GM23338 (cell line): ENCODE results near the gene BANK1. TPM values are rescaled to one million over a fixed set of nuclear protein-coding genes. Genes with fewer than 3 reads are reported as not detected.

ENCODE experiments used
- ATAC-seq: fragments of 200-7000 bp; cut with Tn5 transposase; 3 replicates; pipeline ENCODE4 v1.9.1; 2020
- DNase-seq: peaks from one replicate; pipeline ENCODE4 v3.0.0-alpha.2; 2015; ENCODE audit warnings: low spot score
- H2AFZ ChIP-seq: fragments of 200-600 bp; sonication (generic); 2 replicates; pipeline ENCODE4 v1.8.0; 2016; ENCODE audit warnings: antibody characterized with exemption, mild to moderate bottlenecking, moderate library complexity
- H3F3A ChIP-seq: fragments of 200-600 bp; sonication (generic); replicated peaks from 2 replicates; pipeline ENCODE4 v1.8.0; 2017; ENCODE audit warnings: antibody characterized with exemption, mixed run types, low read depth
- H3K27ac ChIP-seq: fragments of 200-600 bp; sonication (generic); 2 replicates; pipeline ENCODE4 v1.6.1; 2016; ENCODE audit warnings: low read depth
- H3K27me3 ChIP-seq: fragments of 200-600 bp; sonication (generic); 2 replicates; pipeline ENCODE4 v1.8.0; 2016; ENCODE audit warnings: mild to moderate bottlenecking, mixed run types, moderate library complexity; ENCODE audit not compliant: insufficient read depth
- H3K36me3 ChIP-seq: fragments of 200-600 bp; sonication (generic); 2 replicates; pipeline ENCODE4 v1.8.0; 2016; ENCODE audit warnings: mild to moderate bottlenecking; ENCODE audit not compliant: insufficient read depth
- H3K4me1 ChIP-seq: fragments of 200-600 bp; sonication (generic); 2 replicates; pipeline ENCODE4 v1.8.0; 2016; ENCODE audit warnings: mild to moderate bottlenecking, moderate library complexity; ENCODE audit not compliant: insufficient read depth
- H3K4me2 ChIP-seq: fragments of 200-600 bp; sonication (generic); 2 replicates; pipeline ENCODE4 v1.7.1; 2017; ENCODE audit warnings: mixed run types
- H3K4me3 ChIP-seq: fragments of 200-600 bp; sonication (generic); 2 replicates; pipeline ENCODE4 v1.6.1; 2016; ENCODE audit warnings: mixed run types
- H3K79me2 ChIP-seq: fragments of 200-600 bp; sonication (generic); replicated peaks from 2 replicates; pipeline ENCODE4 v1.8.0; 2017; ENCODE audit warnings: mild to moderate bottlenecking; ENCODE audit not compliant: insufficient read depth
- H3K9me2 ChIP-seq: fragments of 200-600 bp; sonication (generic); 2 replicates; pipeline ENCODE4 v1.8.0; 2017; ENCODE audit not compliant: insufficient read depth
- H4K20me1 ChIP-seq: fragments of 200-600 bp; sonication (generic); replicated peaks from 2 replicates; pipeline ENCODE4 v1.8.0; 2017; ENCODE audit warnings: mild to moderate bottlenecking; ENCODE audit not compliant: insufficient read depth
- H3K27ac Mint-ChIP-seq: 2 replicates; pipeline ENCODE4 v1.8.0; 2020; ENCODE audit warnings: inconsistent platforms, mild to moderate bottlenecking, moderate library complexity, mixed read lengths
- H3K27me3 Mint-ChIP-seq: 3 replicates; pipeline ENCODE4 v1.8.0; 2022; ENCODE audit warnings: low read depth, mild to moderate bottlenecking, moderate library complexity, mixed read lengths, inconsistent platforms; ENCODE audit not compliant: insufficient read depth, poor library complexity
- H3K36me3 Mint-ChIP-seq: 3 replicates; pipeline ENCODE4 v1.8.0; 2021; ENCODE audit warnings: low read depth, mild to moderate bottlenecking, inconsistent platforms, moderate library complexity, mixed read lengths
- H3K4me1 Mint-ChIP-seq: 3 replicates; pipeline ENCODE4 v1.8.0; 2020; ENCODE audit warnings: mild to moderate bottlenecking, inconsistent platforms, mixed read lengths
- H3K4me3 Mint-ChIP-seq: 3 replicates; pipeline ENCODE4 v1.8.0; 2021; ENCODE audit warnings: moderate library complexity, mild to moderate bottlenecking, inconsistent platforms, mixed read lengths
- H3K9me3 Mint-ChIP-seq: 3 replicates; pipeline ENCODE4 v1.8.0; 2020; ENCODE audit warnings: moderate library complexity, mild to moderate bottlenecking, inconsistent platforms, mixed read lengths
- CREB1 ChIP-seq: fragments of 250-450 bp; sonication (Bioruptor Pico); IDR thresholded peaks from 2 replicates; pipeline ENCODE4 v1.5.0; 2020; ENCODE audit warnings: low read depth, mild to moderate bottlenecking, moderate library complexity
- CTCF ChIP-seq, 2 experiments: fragments of 200-600 bp in 1 of 2; sonication (generic) in 1 of 2; conservative IDR thresholded peaks; 2 replicates each; pipeline versions ENCODE4 v1.5.1 to v1.6.1; 2016 to 2017; ENCODE audit warnings: antibody characterized with exemption in 2 of 2, low read depth in 2 of 2, mild to moderate bottlenecking in 2 of 2, moderate library complexity in 1 of 2
- ETS1 ChIP-seq: IDR thresholded peaks from 2 replicates; pipeline ENCODE4 v1.6.1; 2016; ENCODE audit warnings: antibody characterized with exemption
- EZH2 ChIP-seq: fragments of 200-600 bp; sonication (generic); IDR thresholded peaks from one replicate; pipeline ENCODE4 v1.8.0; 2017; ENCODE audit warnings: antibody characterized with exemption, mild to moderate bottlenecking, low read depth; ENCODE audit not compliant: unreplicated experiment
- EZH2phosphoT487 ChIP-seq: fragments of 200-600 bp; sonication (generic); IDR thresholded peaks from one replicate; pipeline ENCODE4 v1.8.1; 2018; ENCODE audit warnings: antibody characterized with exemption; ENCODE audit not compliant: unreplicated experiment
- JUNB ChIP-seq: IDR thresholded peaks from one replicate; pipeline ENCODE4 v1.6.1; 2016; ENCODE audit warnings: antibody characterized with exemption; ENCODE audit not compliant: unreplicated experiment
- NANOG ChIP-seq: IDR thresholded peaks from 2 replicates; pipeline ENCODE4 v1.6.1; 2016; ENCODE audit warnings: antibody characterized with exemption, borderline replicate concordance
- POLR2AphosphoS5 ChIP-seq: IDR thresholded peaks from 2 replicates; pipeline ENCODE4 v1.6.1; 2016; ENCODE audit warnings: antibody characterized with exemption, low read depth
- STAT1 ChIP-seq: IDR thresholded peaks from one replicate; pipeline ENCODE4 v1.6.1; 2016; ENCODE audit warnings: antibody characterized with exemption; ENCODE audit not compliant: unreplicated experiment
- ZNF114 ChIP-seq: fragments of 250-450 bp; sonication (Bioruptor Pico); IDR thresholded peaks from 2 replicates; pipeline ENCODE4 v1.5.0; 2020; ENCODE audit warnings: mild to moderate bottlenecking, moderate library complexity
- ZNF331 ChIP-seq: fragments of 250-450 bp; sonication (Bioruptor Pico); IDR thresholded peaks from 2 replicates; pipeline ENCODE4 v1.5.0; 2020; ENCODE audit warnings: low read depth, mild to moderate bottlenecking, moderate library complexity
- polyA plus RNA-seq: library from polyadenylated mRNA; unstranded; fragments of >200 nt; fragmentation: Nextera tagmentation; extraction: Ambion mirVana; gene quantifications from 2 replicates; pipeline ENCODE4 v1.2.1, GENCODE V29; 2016
- total RNA-seq: library from RNA; depleted of rRNA; stranded (reverse); fragments of >200 nt; shearing (Covaris generic); gene quantifications from 2 replicates; pipeline ENCODE4 v1.2.3, GENCODE V29; 2014
- TF ChIP-seq, protein P1 (sequence below): fragments of 250-450 bp; sonication (Bioruptor Pico); IDR thresholded peaks from 2 replicates; pipeline ENCODE4 v1.5.0; 2020; ENCODE audit warnings: mild to moderate bottlenecking, moderate library complexity
- TF ChIP-seq, protein P2 (sequence below): IDR thresholded peaks from one replicate; pipeline ENCODE4 v1.6.1; 2018; ENCODE audit warnings: antibody characterized with exemption; ENCODE audit not compliant: unreplicated experiment

BANK1 gene
- total and polyA plus RNA-seq, 2 experiments from 2014 or later, result 0.86 to 0.87 TPM

- Histone ChIP-seq H3K4me1 (peaks cover 10% of the 10 kb centered on the region), H3K79me2 (no peaks in the 10 kb centered on the region), H3K4me2 (no peak overlapping the region), H3K9me2 (no peaks in the 10 kb centered on the region), H3K27ac (no peak overlapping the region), H3K27me3 (no peaks in the 10 kb centered on the region), H3K4me3 (no peak overlapping the region), H3K36me3 (no peaks in the 10 kb centered on the region), H4K20me1 (no peaks in the 10 kb centered on the region), H2AFZ (no peak overlapping the region), H3F3A (no peaks in the 10 kb centered on the region)
- H3K4me1 Mint-ChIP-seq, result peaks cover 16% of the 10 kb centered on the region
- TF ChIP-seq ZNF114 (CRISPR knock-in tag) (no peak), ZNF331 (CRISPR knock-in tag) (no peak), POLR2AphosphoS5 (no peak), JUNB (no peak), STAT1 (no peak), EZH2phosphoT487 (no peak), EZH2 (no peak), CREB1 (CRISPR knock-in tag) (no peak), NANOG (no peak), CTCF (conservative IDR thresholded peaks at IDR 0.05; ENCODE audit: low read depth in 2 of 2) (no peak), ETS1 (no peak)
- TF ChIP-seq, protein P1, sequence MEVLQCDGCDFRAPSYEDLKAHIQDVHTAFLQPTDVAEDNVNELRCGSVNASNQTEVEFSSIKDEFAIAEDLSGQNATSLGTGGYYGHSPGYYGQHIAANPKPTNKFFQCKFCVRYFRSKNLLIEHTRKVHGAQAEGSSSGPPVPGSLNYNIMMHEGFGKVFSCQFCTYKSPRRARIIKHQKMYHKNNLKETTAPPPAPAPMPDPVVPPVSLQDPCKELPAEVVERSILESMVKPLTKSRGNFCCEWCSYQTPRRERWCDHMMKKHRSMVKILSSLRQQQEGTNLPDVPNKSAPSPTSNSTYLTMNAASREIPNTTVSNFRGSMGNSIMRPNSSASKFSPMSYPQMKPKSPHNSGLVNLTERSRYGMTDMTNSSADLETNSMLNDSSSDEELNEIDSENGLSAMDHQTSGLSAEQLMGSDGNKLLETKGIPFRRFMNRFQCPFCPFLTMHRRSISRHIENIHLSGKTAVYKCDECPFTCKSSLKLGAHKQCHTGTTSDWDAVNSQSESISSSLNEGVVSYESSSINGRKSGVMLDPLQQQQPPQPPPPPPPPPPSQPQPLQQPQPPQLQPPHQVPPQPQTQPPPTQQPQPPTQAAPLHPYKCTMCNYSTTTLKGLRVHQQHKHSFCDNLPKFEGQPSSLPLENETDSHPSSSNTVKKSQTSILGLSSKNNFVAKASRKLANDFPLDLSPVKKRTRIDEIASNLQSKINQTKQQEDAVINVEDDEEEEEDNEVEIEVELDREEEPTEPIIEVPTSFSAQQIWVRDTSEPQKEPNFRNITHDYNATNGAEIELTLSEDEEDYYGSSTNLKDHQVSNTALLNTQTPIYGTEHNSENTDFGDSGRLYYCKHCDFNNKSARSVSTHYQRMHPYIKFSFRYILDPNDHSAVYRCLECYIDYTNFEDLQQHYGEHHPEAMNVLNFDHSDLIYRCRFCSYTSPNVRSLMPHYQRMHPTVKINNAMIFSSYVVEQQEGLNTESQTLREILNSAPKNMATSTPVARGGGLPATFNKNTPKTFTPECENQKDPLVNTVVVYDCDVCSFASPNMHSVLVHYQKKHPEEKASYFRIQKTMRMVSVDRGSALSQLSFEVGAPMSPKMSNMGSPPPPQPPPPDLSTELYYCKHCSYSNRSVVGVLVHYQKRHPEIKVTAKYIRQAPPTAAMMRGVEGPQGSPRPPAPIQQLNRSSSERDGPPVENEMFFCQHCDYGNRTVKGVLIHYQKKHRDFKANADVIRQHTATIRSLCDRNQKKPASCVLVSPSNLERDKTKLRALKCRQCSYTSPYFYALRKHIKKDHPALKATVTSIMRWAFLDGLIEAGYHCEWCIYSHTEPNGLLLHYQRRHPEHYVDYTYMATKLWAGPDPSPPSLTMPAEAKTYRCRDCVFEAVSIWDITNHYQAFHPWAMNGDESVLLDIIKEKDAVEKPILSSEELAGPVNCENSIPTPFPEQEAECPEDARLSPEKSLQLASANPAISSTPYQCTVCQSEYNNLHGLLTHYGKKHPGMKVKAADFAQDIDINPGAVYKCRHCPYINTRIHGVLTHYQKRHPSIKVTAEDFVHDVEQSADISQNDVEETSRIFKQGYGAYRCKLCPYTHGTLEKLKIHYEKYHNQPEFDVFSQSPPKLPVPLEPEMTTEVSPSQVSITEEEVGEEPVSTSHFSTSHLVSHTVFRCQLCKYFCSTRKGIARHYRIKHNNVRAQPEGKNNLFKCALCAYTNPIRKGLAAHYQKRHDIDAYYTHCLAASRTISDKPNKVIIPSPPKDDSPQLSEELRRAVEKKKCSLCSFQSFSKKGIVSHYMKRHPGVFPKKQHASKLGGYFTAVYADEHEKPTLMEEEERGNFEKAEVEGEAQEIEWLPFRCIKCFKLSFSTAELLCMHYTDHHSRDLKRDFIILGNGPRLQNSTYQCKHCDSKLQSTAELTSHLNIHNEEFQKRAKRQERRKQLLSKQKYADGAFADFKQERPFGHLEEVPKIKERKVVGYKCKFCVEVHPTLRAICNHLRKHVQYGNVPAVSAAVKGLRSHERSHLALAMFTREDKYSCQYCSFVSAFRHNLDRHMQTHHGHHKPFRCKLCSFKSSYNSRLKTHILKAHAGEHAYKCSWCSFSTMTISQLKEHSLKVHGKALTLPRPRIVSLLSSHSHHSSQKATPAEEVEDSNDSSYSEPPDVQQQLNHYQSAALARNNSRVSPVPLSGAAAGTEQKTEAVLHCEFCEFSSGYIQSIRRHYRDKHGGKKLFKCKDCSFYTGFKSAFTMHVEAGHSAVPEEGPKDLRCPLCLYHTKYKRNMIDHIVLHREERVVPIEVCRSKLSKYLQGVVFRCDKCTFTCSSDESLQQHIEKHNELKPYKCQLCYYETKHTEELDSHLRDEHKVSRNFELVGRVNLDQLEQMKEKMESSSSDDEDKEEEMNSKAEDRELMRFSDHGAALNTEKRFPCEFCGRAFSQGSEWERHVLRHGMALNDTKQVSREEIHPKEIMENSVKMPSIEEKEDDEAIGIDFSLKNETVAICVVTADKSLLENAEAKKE, result no peak
- TF ChIP-seq, protein P2, sequence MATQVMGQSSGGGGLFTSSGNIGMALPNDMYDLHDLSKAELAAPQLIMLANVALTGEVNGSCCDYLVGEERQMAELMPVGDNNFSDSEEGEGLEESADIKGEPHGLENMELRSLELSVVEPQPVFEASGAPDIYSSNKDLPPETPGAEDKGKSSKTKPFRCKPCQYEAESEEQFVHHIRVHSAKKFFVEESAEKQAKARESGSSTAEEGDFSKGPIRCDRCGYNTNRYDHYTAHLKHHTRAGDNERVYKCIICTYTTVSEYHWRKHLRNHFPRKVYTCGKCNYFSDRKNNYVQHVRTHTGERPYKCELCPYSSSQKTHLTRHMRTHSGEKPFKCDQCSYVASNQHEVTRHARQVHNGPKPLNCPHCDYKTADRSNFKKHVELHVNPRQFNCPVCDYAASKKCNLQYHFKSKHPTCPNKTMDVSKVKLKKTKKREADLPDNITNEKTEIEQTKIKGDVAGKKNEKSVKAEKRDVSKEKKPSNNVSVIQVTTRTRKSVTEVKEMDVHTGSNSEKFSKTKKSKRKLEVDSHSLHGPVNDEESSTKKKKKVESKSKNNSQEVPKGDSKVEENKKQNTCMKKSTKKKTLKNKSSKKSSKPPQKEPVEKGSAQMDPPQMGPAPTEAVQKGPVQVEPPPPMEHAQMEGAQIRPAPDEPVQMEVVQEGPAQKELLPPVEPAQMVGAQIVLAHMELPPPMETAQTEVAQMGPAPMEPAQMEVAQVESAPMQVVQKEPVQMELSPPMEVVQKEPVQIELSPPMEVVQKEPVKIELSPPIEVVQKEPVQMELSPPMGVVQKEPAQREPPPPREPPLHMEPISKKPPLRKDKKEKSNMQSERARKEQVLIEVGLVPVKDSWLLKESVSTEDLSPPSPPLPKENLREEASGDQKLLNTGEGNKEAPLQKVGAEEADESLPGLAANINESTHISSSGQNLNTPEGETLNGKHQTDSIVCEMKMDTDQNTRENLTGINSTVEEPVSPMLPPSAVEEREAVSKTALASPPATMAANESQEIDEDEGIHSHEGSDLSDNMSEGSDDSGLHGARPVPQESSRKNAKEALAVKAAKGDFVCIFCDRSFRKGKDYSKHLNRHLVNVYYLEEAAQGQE, result no peak
- no peak overlapping the region for H3K4me3 Mint-ChIP-seq
- H3K27me3 Mint-ChIP-seq, result peaks cover 2% of the 10 kb centered on the region
- no peak overlapping the region for H3K27ac Mint-ChIP-seq
- ATAC-seq (no peak), DNase-seq (no peak)
- peaks cover 3% of the 10 kb centered on the region; the same call in 1 of the 3 replicates for H3K9me3 Mint-ChIP-seq
- peaks cover 5% of the 10 kb centered on the region; the same call in 2 of the 3 replicates for H3K36me3 Mint-ChIP-seq
Observed at GRCh38 chr4:101794806-101795205, 4.3 kb downstream of the BANK1 start.
